Neural crest cell (in vitro differentiated cells): Measurements from ENCODE around the gene SLC29A4. TPM values are rescaled to one million over a fixed set of nuclear protein-coding genes. Genes with fewer than 3 reads are reported as not detected.
"Not testable (repeated sequence)": the region's sequence is repeated elsewhere in the genome, so short reads cannot be mapped to it uniquely, and the experiment has no call there.

ENCODE experiments used
- DNase-seq: peaks from one replicate; pipeline ENCODE4 v3.0.0; 2021; ENCODE audit warnings: low read depth, mixed read lengths, low spot score
- H3K27ac Mint-ChIP-seq: one replicate; pipeline ENCODE4 v1.8.0; 2021; ENCODE audit warnings: mild to moderate bottlenecking, mixed read lengths; ENCODE audit not compliant: unreplicated experiment
- H3K27me3 Mint-ChIP-seq: 2 replicates; pipeline ENCODE4 v1.8.0; 2021; ENCODE audit warnings: low read depth, mild to moderate bottlenecking, mixed read lengths
- H3K36me3 Mint-ChIP-seq: 2 replicates; pipeline ENCODE4 v1.8.0; 2021; ENCODE audit warnings: low read depth, mild to moderate bottlenecking, mixed read lengths
- H3K4me1 Mint-ChIP-seq: 2 replicates; pipeline ENCODE4 v1.8.0; 2021; ENCODE audit warnings: mixed read lengths
- H3K4me3 Mint-ChIP-seq: one replicate; pipeline ENCODE4 v1.8.0; 2021; ENCODE audit warnings: mild to moderate bottlenecking, mixed read lengths
- H3K9me3 Mint-ChIP-seq: 2 replicates; pipeline ENCODE4 v1.8.0; 2021; ENCODE audit warnings: mixed read lengths
- CTCF ChIP-seq: fragments of 200-600 bp; sonication (generic); conservative IDR thresholded peaks from 2 replicates; pipeline ENCODE4 v1.5.0; 2021; ENCODE audit warnings: antibody characterized with exemption, mild to moderate bottlenecking
- total RNA-seq: library from RNA; stranded (reverse); gene quantifications from 2 replicates; pipeline ENCODE4 v1.2.1, GENCODE V29; 2021

SLC29A4 gene
- total RNA-seq, 1 donor from 2014 or later: 40.0 TPM

GRCh38 chr7:5291301-5291700 lies 8.6 kb downstream of the SLC29A4 start:
- Mint-ChIP-seq H3K27ac (no peak overlapping the region), H3K27me3 (no peaks in the 10 kb centered on the region), H3K36me3 (peaks cover 15% of the 10 kb centered on the region), H3K9me3 (no peaks in the 10 kb centered on the region), H3K4me3 (no peak overlapping the region), H3K4me1 (no peaks in the 10 kb centered on the region)
- DNase-seq: no peak
- no peak for TF ChIP-seq CTCF

- H3K4me3 Mint-ChIP-seq, H3K27me3 Mint-ChIP-seq, H3K4me1 Mint-ChIP-seq, H3K27ac Mint-ChIP-seq, H3K9me3 Mint-ChIP-seq, DNase-seq: not testable (repeated sequence)
- H3K36me3 Mint-ChIP-seq: peaks cover 15% of the 10 kb centered on the region
Measured at GRCh38 chr7:5291711-5292335, 9.1 kb downstream of the SLC29A4 start.

- Mint-ChIP-seq H3K4me3 (no peak overlapping the region), H3K27ac (no peak overlapping the region), H3K4me1 (peaks cover 7% of the 10 kb centered on the region), H3K36me3 (peaks cover 17% of the 10 kb centered on the region), H3K27me3 (no peaks in the 10 kb centered on the region), H3K9me3 (no peaks in the 10 kb centered on the region)
- no peak for DNase-seq
- no peak for TF ChIP-seq CTCF
Measured at GRCh38 chr7:5294169-5294987, 11.6 kb downstream of the SLC29A4 start.

GRCh38 chr7:5295039-5296014 lies 12.6 kb downstream of the SLC29A4 start:
- Mint-ChIP-seq H3K4me3 (no peak overlapping the region), H3K4me1 (peaks cover 7% of the 10 kb centered on the region), H3K27me3 (no peaks in the 10 kb centered on the region), H3K9me3 (no peaks in the 10 kb centered on the region), H3K27ac (no peak overlapping the region), H3K36me3 (peaks cover 17% of the 10 kb centered on the region)
- no peak for TF ChIP-seq CTCF
- DNase-seq: no peak

- no peaks in the 10 kb centered on the region for H3K9me3 Mint-ChIP-seq
- H3K4me3 Mint-ChIP-seq: no peak overlapping the region
Measured at GRCh38 chr7:5296015-5296610, 13.4 kb downstream of the SLC29A4 start.

More at GRCh38 chr7:5296015-5296610, 13.4 kb downstream of the SLC29A4 start:
- Mint-ChIP-seq H3K4me1 (peaks cover 7% of the 10 kb centered on the region), H3K36me3 (peaks cover 17% of the 10 kb centered on the region), H3K27ac (no peak overlapping the region), H3K27me3 (no peaks in the 10 kb centered on the region)
- TF ChIP-seq CTCF: no peak
- no peak for DNase-seq
